ENCODE results near the gene MEGF11.

MEGF11 gene

GRCh38 chr15:66108483-66109265, 144.9 kb downstream of the MEGF11 start:
- peak; percentile 76 for DNase-seq

DNA sequence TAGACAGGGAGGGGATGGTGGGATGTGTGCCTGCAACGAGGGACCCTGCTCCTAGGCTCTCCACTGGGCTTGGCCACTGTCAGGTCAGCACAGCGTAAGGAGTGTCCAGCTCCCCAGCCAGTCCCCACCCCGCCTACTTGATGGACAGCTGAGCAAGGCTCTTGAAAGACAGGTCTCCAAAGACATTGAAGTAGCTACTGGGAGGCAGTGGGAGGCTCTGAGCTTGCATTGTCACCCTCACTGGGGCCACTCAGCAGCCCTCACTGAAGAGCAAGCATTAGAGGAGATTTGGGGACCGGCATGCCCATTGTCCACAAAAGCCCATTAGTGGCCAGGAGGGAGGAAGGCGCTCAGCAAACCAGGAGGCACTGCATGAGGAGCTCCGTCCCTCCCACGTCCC, 146.5 kb downstream of the MEGF11 start:
- DNase-seq: no peak

GRCh38 chr15:66105286-66106265, 148.0 kb downstream of the MEGF11 start:
- DNase-seq: no peak

DNA sequence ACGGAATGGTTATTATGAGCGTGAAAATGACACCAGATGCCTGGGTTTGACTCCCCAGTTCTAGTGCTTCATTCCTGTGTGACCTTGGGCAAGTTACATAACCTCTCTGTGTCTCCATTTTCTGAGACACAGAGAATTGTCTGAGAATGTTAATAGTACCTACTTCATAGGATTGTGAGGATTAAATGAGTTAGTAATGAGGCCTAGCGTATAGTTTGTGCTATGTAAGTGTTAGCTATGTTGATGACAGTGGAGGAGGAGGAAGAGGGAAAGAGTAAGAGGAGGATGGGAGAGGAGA, 150.3 kb downstream of the MEGF11 start:
- no peak for DNase-seq

DNA sequence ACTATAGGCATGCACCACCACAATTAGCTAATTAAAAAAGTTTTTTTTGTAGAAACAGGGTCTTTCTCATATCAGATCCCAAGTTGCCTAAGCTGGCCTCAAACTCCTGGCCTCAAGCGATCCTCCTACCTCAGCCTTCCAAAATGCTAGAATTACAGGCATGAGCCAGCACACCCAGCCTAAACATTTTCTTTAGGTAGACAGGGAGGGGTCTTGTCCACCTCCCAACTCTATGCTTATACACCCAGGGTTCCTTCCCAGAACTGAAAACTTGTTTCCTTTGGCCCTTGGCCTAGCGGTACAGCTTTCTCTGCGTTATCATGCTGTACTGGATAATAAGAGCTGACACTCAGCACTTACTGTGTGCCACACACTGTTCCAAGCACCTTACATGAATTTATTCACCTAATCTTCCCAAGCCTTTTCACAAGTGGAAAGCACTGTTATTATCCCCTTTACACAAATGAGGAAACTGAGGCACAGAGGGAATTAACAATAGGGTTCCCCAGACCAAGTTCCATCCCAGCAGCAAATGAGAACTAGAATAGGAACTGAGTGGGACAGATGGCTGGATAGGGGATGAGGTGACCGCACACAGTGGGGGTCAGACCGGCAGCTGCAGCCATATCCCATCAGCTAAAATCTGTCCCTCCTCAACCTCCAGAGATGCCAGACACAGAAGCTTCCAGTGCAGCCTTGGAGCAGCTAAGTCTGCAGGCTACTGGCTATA, 150.8 kb downstream of the MEGF11 start:
- DNase-seq: peak; percentile 26

- no peak for DNase-seq
Observed at GRCh38 chr15:66101715-66102395, 151.7 kb downstream of the MEGF11 start.

DNA sequence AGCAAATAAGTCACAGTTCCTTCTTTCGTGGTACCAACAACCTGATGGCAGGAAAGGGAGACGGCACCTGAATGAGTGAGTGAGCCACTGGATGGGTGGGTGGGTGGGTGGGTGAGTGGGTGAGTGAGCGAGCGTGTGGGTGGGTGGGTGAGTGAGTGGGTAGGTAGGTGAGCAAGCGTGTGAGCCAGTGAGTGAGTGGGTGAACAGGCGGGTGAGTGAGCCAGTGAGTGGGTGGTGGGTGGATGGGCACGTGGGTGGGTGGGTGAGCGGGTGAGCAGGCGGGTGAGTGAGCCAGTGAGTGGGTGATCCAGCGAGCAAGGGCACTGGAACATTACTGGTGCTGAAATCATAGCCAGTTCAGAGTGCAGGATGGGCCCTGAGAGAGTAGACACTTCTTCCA, 152.8 kb downstream of the MEGF11 start:
- no peak for DNase-seq

- no peak for DNase-seq
Observed at GRCh38 chr15:66099950-66100671, 153.4 kb downstream of the MEGF11 start.

DNA sequence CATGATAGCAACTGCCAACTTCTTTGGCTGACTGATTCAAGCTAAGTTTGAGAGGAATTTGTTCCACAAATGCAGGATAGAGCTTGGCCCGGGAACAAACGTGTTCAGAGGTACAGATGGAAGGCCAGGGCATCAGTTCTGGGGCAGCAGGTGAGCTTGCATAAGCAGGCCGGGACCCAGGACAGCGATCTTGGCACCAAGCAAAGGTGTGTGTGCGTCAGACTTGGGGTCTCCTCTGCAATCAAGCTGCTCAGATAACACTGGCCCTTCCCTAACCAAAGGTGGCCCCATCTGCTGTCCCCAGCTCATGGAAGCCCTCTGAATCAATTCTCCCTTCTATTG, 155.6 kb downstream of the MEGF11 start:
- DNase-seq: no peak

GRCh38 chr15:66097151-66098021, 156.2 kb downstream of the MEGF11 start:
- peak; percentile 59 for DNase-seq

DNA sequence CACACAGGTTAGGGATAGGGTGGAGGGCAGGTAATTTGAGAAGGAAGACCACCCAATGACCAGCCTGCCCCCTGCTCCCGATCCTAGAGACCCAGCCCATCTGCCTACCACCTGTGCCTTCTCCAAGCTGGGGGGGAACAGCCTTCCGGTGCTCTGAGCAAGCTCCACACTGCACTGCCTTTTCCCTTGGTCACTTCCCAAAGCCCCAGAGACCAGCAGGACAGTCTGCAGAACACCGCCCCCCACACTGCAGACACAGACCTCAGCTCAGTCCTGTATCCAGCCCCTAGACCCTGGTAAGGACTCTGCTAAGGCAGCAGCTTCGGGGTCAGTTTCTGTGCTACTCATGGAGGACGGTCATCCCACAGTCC, 156.9 kb downstream of the MEGF11 start:
- no peak for DNase-seq

GRCh38 chr15:66095871-66096687, 157.5 kb downstream of the MEGF11 start:
- DNase-seq: peak; percentile 12

DNA sequence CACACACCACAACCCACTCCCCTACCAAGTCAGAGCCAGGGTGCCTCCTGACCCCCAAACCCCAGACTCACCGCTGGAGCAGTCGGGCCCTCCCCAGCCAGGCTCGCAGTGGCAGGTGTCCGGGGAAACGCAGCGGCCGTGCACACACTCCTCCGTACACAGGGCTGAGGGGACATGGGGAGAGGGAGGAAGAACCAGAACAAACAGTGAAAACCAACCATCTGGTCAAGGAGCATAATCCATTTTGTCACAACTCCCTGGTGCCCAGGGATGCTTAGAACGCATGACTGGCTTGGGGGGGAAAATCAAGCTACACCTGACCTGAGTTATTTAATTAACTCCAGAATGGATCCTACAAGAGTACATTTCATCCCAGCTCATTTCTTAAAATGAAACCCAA, 159.2 kb downstream of the MEGF11 start:
- DNase-seq: no peak

DNA sequence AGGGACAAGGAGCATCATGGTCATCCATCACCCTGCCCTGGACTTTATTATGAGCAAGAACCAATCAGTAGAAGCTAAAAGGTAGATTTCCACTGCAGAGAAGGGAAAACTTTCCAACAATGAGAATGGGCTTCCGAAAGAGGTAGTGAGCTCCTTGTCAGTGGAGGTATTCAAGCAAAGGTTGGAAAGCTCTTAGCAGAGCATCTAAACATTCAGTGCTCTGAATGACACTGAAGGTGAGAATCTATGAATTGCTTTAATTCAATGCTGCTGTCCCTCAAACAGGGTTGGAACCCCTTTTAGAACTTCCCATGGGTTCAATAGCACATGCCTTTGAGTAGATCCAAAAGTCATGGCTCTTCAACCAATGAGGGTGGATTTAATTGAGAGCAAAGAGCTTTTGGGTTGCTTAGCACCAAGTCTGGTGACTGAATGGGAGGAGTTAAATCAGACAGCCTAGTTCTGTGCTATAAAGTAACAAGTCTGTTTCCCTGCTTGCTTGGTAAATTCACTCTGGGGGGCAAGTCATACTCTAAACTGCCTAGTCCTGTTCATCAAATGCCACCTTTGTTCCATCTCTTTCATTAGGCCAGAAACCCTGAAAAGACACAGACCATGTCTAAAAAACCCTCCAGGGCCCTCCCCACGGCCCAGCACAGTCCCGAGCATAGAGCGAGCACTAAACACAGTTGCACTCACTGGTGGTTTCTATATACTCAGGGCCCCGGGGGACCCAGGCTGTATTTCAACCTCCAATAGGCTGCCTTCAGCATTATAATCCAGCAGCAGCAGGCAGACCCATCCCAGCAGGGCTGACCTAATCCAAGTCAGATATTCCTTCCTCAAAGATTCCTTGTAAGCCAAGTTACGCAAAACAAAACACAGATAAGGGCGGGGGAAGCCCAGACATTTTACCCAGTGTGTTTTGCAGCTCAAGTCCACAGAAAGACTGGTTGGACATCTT, 161.2 kb downstream of the MEGF11 start:
- no peak for DNase-seq

DNA sequence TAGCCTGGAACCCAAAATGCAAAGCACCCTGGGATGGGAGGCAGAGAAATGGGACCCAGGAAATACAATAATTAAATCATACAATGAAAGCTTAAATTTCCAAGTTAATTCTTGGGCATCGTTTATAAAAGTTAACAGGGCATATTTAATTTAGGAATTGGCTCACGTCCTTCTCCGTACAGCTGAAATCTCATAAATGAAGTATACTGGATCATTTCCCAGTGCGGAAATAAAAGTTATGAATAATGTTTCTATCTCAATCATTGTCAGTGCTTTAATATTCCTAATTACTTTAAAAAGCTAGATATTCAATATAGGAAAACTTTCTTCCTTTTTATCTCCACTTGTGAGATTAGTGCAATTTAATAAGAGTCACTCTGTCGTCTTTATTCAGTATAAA, 164.0 kb downstream of the MEGF11 start:
- DNase-seq: no peak

DNA sequence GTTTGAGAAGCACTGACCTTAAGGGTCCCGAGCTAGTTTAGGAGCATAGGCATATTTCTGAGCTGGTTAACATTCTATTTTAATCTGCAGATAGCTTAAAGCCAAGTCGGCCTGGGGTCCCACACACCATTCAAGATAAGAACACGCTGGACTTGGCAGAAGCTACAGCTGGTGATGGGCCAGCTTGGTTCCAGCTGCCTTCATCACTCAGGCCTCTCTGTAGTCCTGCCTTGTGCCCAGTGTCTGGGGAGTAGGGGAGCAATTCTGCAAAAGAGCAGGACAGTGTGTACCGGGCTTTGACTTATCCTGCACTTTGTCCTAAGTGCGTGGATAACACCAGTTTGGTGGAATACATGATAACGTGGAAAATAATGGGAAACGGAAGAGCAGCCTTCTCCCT, 164.5 kb downstream of the MEGF11 start:
- DNase-seq: no peak

DNA sequence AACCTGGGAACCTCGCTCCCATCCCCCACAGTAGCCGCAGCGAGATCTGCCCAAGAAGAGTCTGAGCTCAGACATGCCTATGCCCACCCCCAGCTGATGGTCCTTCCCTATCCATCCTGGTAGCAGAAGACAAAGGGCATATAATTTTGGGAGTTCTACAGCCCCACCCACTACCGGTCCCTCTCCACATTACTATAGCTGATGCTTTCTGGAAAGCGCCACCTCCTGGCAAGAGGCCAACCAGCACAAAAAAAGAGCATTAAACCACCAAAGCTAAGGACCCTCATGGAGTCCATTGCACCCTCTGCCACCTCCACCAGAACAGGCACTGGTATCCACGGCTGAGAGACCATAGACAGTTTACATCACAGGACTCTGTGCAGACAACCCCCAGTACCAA, 168.4 kb downstream of the MEGF11 start:
- no peak for DNase-seq

GRCh38 chr15:66084704-66085103, 168.8 kb downstream of the MEGF11 start:
- no peak for DNase-seq

GRCh38 chr15:66080717-66081398, 172.7 kb downstream of the MEGF11 start:
- DNase-seq: peak; percentile 55
